Neural cell (in vitro differentiated cells): ENCODE measurements around the gene OR2H2.

Source experiments
- EP300 ChIP-seq: fragments of 450-650 bp; conservative IDR thresholded peaks from 2 replicates; pipeline ENCODE4 v1.6.1; 2014; ENCODE audit warnings: antibody characterized with exemption, mild to moderate bottlenecking, moderate library complexity; ENCODE audit not compliant: poor library complexity, severe bottlenecking
- POLR2AphosphoS5 ChIP-seq: IDR thresholded peaks from 2 replicates; pipeline ENCODE4 v1.6.1; 2012
- TAF1 ChIP-seq: IDR thresholded peaks from 2 replicates; pipeline ENCODE4 v1.6.1; 2012; ENCODE audit warnings: low read depth
- TF ChIP-seq, protein P1 (sequence below): fragments of 450-650 bp; IDR thresholded peaks from 2 replicates; pipeline ENCODE4 v1.5.1; 2014; ENCODE audit warnings: antibody characterized with exemption, mild to moderate bottlenecking, moderate library complexity; ENCODE audit not compliant: poor library complexity, severe bottlenecking

DNA sequence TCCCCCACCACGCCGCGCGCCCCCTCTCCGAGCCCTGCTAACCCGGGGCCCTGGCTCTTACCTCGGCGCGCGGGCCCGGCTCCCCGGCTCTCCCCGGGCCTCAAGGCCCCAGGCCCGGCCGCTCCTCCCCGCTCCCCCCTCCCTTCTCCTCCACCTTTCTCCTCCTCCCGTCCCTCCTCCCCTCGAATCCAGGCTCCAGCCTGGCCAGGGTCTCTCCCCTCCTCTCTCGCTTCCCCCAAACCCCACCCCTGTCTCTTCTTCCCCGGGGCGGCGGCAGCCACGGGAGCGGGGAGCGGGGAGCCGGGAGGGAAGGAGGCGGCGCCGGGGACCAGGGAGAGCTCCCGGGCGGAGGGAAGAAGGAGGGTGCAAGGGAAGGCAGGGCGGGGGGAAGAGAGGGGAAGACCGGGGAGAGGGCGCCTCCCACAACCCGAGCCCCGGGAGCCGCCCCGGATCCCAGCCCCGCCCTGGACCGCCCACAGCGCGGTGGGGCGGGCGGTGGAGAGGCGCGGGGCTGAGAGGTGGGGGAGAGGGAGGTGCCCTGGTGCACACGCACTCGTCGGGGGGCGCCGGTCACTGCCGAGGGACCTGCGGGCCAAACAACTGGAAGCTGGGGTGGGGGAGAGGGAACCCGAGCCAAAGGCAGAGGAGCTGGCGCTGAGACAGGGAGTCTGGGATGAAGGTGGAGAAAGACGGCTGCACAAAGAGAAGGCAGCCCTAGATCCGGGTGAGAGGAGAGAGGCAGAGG, 48.0 kb downstream of the OR2H2 start, which contains the start of gene GABBR1:
- TF ChIP-seq, protein P1, sequence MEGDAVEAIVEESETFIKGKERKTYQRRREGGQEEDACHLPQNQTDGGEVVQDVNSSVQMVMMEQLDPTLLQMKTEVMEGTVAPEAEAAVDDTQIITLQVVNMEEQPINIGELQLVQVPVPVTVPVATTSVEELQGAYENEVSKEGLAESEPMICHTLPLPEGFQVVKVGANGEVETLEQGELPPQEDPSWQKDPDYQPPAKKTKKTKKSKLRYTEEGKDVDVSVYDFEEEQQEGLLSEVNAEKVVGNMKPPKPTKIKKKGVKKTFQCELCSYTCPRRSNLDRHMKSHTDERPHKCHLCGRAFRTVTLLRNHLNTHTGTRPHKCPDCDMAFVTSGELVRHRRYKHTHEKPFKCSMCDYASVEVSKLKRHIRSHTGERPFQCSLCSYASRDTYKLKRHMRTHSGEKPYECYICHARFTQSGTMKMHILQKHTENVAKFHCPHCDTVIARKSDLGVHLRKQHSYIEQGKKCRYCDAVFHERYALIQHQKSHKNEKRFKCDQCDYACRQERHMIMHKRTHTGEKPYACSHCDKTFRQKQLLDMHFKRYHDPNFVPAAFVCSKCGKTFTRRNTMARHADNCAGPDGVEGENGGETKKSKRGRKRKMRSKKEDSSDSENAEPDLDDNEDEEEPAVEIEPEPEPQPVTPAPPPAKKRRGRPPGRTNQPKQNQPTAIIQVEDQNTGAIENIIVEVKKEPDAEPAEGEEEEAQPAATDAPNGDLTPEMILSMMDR: no peak
- peak; percentile 98 for TF ChIP-seq POLR2AphosphoS5
- TF ChIP-seq EP300: peak; percentile 58
- TF ChIP-seq TAF1: peak; percentile 93
